ENCODE data around the gene ENO1.
A peak's percentile ranks its signal among the peaks of the same experiment; 100 is the strongest.

The ENO1 gene

DNA sequence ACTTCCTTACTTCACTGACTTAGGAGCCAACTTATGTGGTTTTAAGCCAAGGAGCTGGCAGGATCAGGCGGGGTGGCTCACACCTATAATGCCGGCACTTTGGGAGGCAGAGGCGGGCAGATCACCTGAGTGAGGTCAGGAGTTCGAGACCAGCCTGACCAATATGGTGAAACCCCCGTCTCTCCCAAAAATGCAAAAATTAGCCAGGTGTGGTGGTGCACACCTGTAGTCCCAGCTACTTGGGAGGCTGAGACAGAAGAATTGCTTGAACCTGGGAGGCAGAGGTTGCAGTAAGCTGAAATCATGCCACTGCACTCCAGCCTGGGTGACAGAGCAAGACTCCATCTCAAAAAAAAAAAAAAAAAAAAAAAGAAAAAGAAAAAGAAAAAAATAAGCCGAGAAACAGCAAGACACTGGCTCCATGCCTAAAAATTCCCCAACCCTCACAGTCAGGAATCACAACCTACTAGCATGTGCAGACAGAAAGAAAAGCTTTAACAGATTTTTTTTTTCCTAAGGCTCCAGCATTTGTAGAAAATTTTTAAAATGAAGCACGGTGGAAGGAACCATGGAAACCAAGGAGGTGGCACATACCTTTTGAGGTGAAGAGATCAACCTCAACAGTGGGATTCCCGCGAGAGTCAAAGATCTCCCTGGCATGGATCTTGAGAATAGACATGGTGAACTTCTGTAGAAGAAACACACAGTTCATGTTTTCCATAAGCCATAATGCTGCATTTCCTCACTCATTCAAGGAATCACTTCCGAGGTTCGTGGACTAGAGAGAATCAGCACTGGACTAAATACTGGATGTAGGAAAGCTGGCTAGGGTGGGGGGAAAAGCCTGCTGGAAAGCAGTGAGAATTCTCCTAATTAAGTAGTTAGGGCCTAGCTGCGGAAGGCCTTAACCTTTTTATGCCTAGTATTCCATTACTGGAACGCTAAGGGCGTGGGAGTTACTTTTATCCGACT is 4.0 kb downstream of the ENO1 start (continued):
- TF ChIP-seq, protein P1, sequence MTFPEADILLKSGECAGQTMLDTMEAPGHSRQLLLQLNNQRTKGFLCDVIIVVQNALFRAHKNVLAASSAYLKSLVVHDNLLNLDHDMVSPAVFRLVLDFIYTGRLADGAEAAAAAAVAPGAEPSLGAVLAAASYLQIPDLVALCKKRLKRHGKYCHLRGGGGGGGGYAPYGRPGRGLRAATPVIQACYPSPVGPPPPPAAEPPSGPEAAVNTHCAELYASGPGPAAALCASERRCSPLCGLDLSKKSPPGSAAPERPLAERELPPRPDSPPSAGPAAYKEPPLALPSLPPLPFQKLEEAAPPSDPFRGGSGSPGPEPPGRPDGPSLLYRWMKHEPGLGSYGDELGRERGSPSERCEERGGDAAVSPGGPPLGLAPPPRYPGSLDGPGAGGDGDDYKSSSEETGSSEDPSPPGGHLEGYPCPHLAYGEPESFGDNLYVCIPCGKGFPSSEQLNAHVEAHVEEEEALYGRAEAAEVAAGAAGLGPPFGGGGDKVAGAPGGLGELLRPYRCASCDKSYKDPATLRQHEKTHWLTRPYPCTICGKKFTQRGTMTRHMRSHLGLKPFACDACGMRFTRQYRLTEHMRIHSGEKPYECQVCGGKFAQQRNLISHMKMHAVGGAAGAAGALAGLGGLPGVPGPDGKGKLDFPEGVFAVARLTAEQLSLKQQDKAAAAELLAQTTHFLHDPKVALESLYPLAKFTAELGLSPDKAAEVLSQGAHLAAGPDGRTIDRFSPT (tag by site-specific recombination; IDR thresholded peaks at IDR 0.05), result no peak
- TF ChIP-seq SALL2 (tag by site-specific recombination; IDR thresholded peaks at IDR 0.05; ENCODE audit: borderline replicate concordance), result no peak
- TF ChIP-seq FEZF1 (tag by site-specific recombination; IDR thresholded peaks at IDR 0.05), result 0 out of 2 replicates have a peak, but pooled peaks have one; percentile 27
- no peak for TF ChIP-seq ZNF114 (tag by site-specific recombination; IDR thresholded peaks at IDR 0.05)
- TF ChIP-seq, protein P2, sequence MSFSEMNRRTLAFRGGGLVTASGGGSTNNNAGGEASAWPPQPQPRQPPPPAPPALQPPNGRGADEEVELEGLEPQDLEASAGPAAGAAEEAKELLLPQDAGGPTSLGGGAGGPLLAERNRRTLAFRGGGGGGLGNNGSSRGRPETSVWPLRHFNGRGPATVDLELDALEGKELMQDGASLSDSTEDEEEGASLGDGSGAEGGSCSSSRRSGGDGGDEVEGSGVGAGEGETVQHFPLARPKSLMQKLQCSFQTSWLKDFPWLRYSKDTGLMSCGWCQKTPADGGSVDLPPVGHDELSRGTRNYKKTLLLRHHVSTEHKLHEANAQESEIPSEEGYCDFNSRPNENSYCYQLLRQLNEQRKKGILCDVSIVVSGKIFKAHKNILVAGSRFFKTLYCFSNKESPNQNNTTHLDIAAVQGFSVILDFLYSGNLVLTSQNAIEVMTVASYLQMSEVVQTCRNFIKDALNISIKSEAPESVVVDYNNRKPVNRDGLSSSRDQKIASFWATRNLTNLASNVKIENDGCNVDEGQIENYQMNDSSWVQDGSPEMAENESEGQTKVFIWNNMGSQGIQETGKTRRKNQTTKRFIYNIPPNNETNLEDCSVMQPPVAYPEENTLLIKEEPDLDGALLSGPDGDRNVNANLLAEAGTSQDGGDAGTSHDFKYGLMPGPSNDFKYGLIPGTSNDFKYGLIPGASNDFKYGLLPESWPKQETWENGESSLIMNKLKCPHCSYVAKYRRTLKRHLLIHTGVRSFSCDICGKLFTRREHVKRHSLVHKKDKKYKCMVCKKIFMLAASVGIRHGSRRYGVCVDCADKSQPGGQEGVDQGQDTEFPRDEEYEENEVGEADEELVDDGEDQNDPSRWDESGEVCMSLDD (tag by site-specific recombination; IDR thresholded peaks at IDR 0.05), result no peak
- TF ChIP-seq ZNF473 (tag by site-specific recombination; IDR thresholded peaks at IDR 0.05), result no peak
- TF ChIP-seq, protein P3, sequence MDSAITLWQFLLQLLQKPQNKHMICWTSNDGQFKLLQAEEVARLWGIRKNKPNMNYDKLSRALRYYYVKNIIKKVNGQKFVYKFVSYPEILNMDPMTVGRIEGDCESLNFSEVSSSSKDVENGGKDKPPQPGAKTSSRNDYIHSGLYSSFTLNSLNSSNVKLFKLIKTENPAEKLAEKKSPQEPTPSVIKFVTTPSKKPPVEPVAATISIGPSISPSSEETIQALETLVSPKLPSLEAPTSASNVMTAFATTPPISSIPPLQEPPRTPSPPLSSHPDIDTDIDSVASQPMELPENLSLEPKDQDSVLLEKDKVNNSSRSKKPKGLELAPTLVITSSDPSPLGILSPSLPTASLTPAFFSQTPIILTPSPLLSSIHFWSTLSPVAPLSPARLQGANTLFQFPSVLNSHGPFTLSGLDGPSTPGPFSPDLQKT (IDR thresholded peaks at IDR 0.05; ENCODE audit: borderline replicate concordance, low read depth, low read length), result no peak
- TF ChIP-seq, protein P4, sequence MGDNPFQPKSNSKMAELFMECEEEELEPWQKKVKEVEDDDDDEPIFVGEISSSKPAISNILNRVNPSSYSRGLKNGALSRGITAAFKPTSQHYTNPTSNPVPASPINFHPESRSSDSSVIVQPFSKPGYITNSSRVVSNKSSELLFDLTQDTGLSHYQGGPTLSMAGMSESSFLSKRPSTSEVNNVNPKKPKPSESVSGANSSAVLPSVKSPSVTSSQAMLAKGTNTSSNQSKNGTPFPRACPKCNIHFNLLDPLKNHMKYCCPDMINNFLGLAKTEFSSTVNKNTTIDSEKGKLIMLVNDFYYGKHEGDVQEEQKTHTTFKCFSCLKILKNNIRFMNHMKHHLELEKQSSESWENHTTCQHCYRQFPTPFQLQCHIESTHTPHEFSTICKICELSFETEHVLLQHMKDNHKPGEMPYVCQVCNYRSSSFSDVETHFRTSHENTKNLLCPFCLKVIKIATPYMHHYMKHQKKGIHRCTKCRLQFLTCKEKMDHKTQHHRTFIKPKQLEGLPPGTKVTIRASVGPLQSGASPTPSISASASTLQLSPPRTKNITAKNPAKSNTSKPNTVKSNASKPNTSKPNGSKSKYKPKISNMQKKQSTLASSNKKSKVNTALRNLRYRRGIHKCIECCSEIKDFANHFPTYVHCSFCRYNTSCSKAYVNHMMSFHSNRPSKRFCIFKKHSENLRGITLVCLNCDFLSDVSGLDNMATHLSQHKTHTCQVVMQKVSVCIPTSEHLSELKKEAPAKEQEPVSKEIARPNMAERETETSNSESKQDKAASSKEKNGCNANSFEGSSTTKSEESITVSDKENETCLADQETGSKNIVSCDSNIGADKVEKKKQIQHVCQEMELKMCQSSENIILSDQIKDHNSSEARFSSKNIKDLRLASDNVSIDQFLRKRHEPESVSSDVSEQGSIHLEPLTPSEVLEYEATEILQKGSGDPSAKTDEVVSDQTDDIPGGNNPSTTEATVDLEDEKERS (tag by site-specific recombination; IDR thresholded peaks at IDR 0.05), result peak; percentile 52; the same call in 1 of the 2 replicates
- TF ChIP-seq ZNF76 (tag by site-specific recombination; IDR thresholded peaks at IDR 0.05; ENCODE audit: borderline replicate concordance, low read depth), result 0 out of 2 replicates have a peak, but pooled peaks have one; percentile 14
- TF ChIP-seq, protein P5, sequence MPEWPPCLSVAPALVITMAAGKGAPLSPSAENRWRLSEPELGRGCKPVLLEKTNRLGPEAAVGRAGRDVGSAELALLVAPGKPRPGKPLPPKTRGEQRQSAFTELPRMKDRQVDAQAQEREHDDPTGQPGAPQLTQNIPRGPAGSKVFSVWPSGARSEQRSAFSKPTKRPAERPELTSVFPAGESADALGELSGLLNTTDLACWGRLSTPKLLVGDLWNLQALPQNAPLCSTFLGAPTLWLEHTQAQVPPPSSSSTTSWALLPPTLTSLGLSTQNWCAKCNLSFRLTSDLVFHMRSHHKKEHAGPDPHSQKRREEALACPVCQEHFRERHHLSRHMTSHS (tag by site-specific recombination; IDR thresholded peaks at IDR 0.05), result no peak
- no peak for TF ChIP-seq ZNF324 (tag by site-specific recombination; IDR thresholded peaks at IDR 0.05)
- TF ChIP-seq ZBTB48 (tag by site-specific recombination; IDR thresholded peaks at IDR 0.05), result 0 out of 2 replicates have a peak, but pooled peaks have one; percentile 4
- no peak for TF ChIP-seq ZNF701 (tag by site-specific recombination; IDR thresholded peaks at IDR 0.05)
- TF ChIP-seq, protein P6, sequence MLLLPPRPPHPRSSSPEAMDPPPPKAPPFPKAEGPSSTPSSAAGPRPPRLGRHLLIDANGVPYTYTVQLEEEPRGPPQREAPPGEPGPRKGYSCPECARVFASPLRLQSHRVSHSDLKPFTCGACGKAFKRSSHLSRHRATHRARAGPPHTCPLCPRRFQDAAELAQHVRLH (tag by site-specific recombination; IDR thresholded peaks at IDR 0.05), result no peak
- no peak for TF ChIP-seq HOXA7 (CRISPR knock-in tag; IDR thresholded peaks at IDR 0.05; ENCODE audit: borderline replicate concordance)
- TF ChIP-seq ZNF654 (tag by site-specific recombination; IDR thresholded peaks at IDR 0.05; ENCODE audit: low read depth), result no peak
